Naive thymus-derived CD4-positive, alpha-beta T cell (primary cell): ENCODE measurements around the gene BACH1. TPM values are rescaled to one million over a fixed set of nuclear protein-coding genes. Genes with fewer than 3 reads are reported as not detected.
A peak's percentile ranks its signal among the peaks of the same experiment; 100 is the strongest.
"Not testable (repeated sequence)": the region's sequence is repeated elsewhere in the genome, so short reads cannot be mapped to it uniquely, and the experiment has no call there.

Experiments used
- ATAC-seq: fragments of 150-1000 bp; cut with Tn5 transposase; 2 replicates; pipeline ENCODE4 v1.10.0; 2021; ENCODE audit warnings: mild to moderate bottlenecking, moderate library complexity
- CTCF ChIA-PET: fragments of 350-600 bp; sonication (Branson Sonifier 250); formaldehyde crosslinking; loops from one replicate; lab custom pipeline; 2021; ENCODE audit warnings: antibody characterized with exemption; lab: Charles Lee
- POLR2A ChIA-PET: fragments of 350-600 bp; sonication (Branson Sonifier 250); formaldehyde crosslinking; loops from one replicate; lab custom pipeline; 2021; ENCODE audit warnings: antibody characterized with exemption, inconsistent platforms; lab: Charles Lee
- DNase-seq, 9 donors: peaks; one replicate each; pipeline versions ENCODE4 v3.0.0 to v3.0.0-alpha.2; 2020 to 2022; ENCODE audit warnings: mixed read lengths in 1 of 9
- H3K27ac ChIP-seq: one replicate; pipeline ENCODE4 v1.7.0; 2013; ENCODE audit warnings: mild to moderate bottlenecking, low read depth, low read length, moderate library complexity
- H3K27me3 ChIP-seq, 2 donors: one replicate each; pipeline ENCODE4 v1.7.0; 2013; ENCODE audit warnings: low read length in 2 of 2, mild to moderate bottlenecking in 2 of 2, moderate library complexity in 2 of 2; ENCODE audit not compliant: control insufficient read depth in 2 of 2, insufficient read depth in 2 of 2
- H3K36me3 ChIP-seq, 3 experiments: 1 replicate in 2 of 3; 2 replicates in 1 of 3; pipeline ENCODE4 v1.7.0; 2013; ENCODE audit warnings: low read length in 3 of 3, mild to moderate bottlenecking in 3 of 3, moderate library complexity in 1 of 3; ENCODE audit not compliant: insufficient read depth in 3 of 3, control insufficient read depth in 2 of 3
- H3K4me1 ChIP-seq, 2 donors: one replicate each; pipeline ENCODE4 v1.7.0; 2013; ENCODE audit warnings: low read length in 2 of 2, mild to moderate bottlenecking in 2 of 2, moderate library complexity in 1 of 2; ENCODE audit not compliant: control insufficient read depth in 2 of 2, insufficient read depth in 2 of 2
- H3K4me3 ChIP-seq: 2 replicates; pipeline ENCODE4 v1.7.0; 2013; ENCODE audit warnings: mild to moderate bottlenecking, low read length
- H3K9me3 ChIP-seq, 3 experiments: 1 replicate in 2 of 3; 2 replicates in 1 of 3; pipeline ENCODE4 v1.7.0; 2013; ENCODE audit warnings: low read length in 3 of 3; ENCODE audit not compliant: control insufficient read depth in 2 of 3
- H3K27ac Mint-ChIP-seq, 9 donors: one replicate each; pipeline ENCODE4 v1.8.0; 2020 to 2022; ENCODE audit warnings: mixed read lengths in 9 of 9, mild to moderate bottlenecking in 8 of 9, moderate library complexity in 5 of 9, inconsistent platforms in 2 of 9
- H3K27me3 Mint-ChIP-seq, 5 donors: one replicate each; pipeline ENCODE4 v1.8.0; 2021 to 2022; ENCODE audit warnings: mixed read lengths in 5 of 5, mild to moderate bottlenecking in 1 of 5
- H3K36me3 Mint-ChIP-seq, 5 donors: one replicate each; pipeline ENCODE4 v1.8.0; 2020 to 2022; ENCODE audit warnings: mixed read lengths in 5 of 5, mild to moderate bottlenecking in 3 of 5, inconsistent platforms in 1 of 5
- H3K4me1 Mint-ChIP-seq, 7 donors: one replicate each; pipeline ENCODE4 v1.8.0; 2020 to 2022; ENCODE audit warnings: mixed read lengths in 7 of 7, mild to moderate bottlenecking in 3 of 7, inconsistent platforms in 1 of 7
- H3K4me3 Mint-ChIP-seq, 10 donors: one replicate each; pipeline ENCODE4 v1.8.0; 2020 to 2022; ENCODE audit warnings: mild to moderate bottlenecking in 10 of 10, mixed read lengths in 10 of 10, moderate library complexity in 6 of 10, inconsistent platforms in 2 of 10
- H3K9me3 Mint-ChIP-seq, 11 donors: one replicate each; pipeline ENCODE4 v1.8.0; 2020 to 2022; ENCODE audit warnings: mixed read lengths in 11 of 11, mild to moderate bottlenecking in 4 of 11, inconsistent platforms in 1 of 11, moderate library complexity in 1 of 11
- intact Hi-C, 2 donors: fragments of 100-400 bp; cut with micrococcal nuclease; formaldehyde crosslinking; loops; one replicate each; pipeline ENCODE4 v1.15.1; 2023
- polyA plus RNA-seq, 2 donors: library from polyadenylated mRNA; unstranded; fragments of 300-500 nt; fragmentation: Illumina TruSeq; gene quantifications; one replicate each; pipeline ENCODE4 v1.2.3, GENCODE V29; 2021
- total RNA-seq, 6 experiments: library from RNA in 5 of 6; stranded (reverse) in 5 of 6; gene quantifications; 1 replicate in 5 of 6; 2 replicates in 1 of 6; pipeline ENCODE4 v1.2.3 and lab custom pipeline; 2021 to 2026

Gene BACH1
- total RNA-seq (10 to 100 TPM; 26.0 to 95.6 (median 45.5) TPM), polyA plus RNA-seq (10 to 100 TPM; 22.6 to 28.4 TPM), total RNA-seq (lab: John Stamatoyannopoulos, UW) (72.3 reads per million, percentile 79 among the genes with 10 or more reads in this experiment)

DNA sequence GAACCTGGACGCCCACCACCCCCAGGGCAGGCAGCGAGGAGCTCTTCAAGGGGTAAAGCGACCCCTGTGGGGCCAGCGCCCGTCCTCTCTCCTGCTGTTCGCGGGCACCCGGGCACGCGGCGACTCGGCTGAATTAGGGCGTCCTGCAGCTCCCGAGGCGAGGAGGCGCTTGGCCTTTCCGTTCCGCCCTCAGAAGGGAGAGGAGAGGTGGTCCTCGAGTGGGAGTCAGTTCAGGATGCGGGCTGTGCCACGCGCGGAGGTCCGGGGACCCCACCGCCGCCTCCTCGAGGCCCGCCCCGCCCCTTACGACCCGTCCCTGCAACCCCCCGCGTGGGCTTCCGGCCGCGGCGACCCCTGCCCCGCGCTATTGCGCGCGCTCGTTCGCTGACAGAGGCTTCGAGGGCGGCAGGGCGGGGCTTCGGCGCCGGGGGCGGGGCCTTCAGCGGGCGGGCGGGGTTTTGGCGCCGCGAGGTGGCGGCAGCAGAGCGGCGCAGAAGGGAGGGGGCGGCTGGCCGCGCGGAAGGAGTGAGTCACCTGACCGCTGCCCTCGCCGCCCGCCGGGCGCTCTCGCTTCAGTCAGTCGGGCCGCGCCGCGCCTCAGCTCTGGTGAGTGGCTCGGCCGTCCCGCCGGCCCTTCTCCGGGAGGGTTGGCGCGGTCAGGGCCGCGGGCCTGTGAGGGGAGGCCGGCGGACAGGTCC, at the start of gene BACH1:
BACH1 (plus strand) TSS at position 575 of the 698 bp plus-strand sequence. CDS start 22,359 bp downstream, outside the sequence.
- peaks cover 0 to 9% (median 8%) of the 10 kb centered on the region in 5 donors for H3K36me3 Mint-ChIP-seq
- POLR2A ChIA-PET, result interaction anchor here (0.6 to 4.9 kb wide), 8 partner anchors 9 to 274 kb away, joined by 3 to 54 read pairs (median 4); partner anchors contain the start of genes CCT8 and USP16
- H3K4me3 Mint-ChIP-seq, result peak within 1 kb of the TSS; percentile 84 to 94 (median 90)
- H3K9me3 Mint-ChIP-seq, result peaks cover 0 to 28% (median 7%) of the 10 kb centered on the region in 11 donors
- DNase-seq (peak; percentile 59 to 91 (median 76)), ATAC-seq (peak; percentile 80)
- Histone ChIP-seq H3K27me3 (no peaks in the 10 kb centered on the region), H3K9me3 (peaks cover 0 to 3% (median 0%) of the 10 kb centered on the region in 3 experiments), H3K27ac (peak within 1 kb of the TSS; percentile 86), H3K4me3 (peak within 1 kb of the TSS; percentile 71), H3K4me1 (peaks cover 4 to 47% of the 10 kb centered on the region in 2 donors), H3K36me3 (no peaks in the 10 kb centered on the region)
- intact Hi-C loops, result loop anchor here (1.0 to 10.0 kb wide), 21 partner anchors 9 to 1886 kb away; partner anchors contain the start of genes CCT8 (in 2 of the 2), LTN1 (in 2 of the 2) and USP16 (in 1 of the 2)
- peaks cover 0 to 3% (median 0%) of the 10 kb centered on the region in 5 donors for H3K27me3 Mint-ChIP-seq
- peaks cover 42 to 85% (median 74%) of the 10 kb centered on the region in 7 donors for H3K4me1 Mint-ChIP-seq
- CTCF ChIA-PET, result interaction anchor here (0.8 to 1.1 kb wide), 3 partner anchors 78 to 151 kb away, joined by 3 to 4 read pairs (median 3); no protein-coding TSS in a partner anchor
- peak within 1 kb of the TSS; percentile 71 to 91 (median 78) for H3K27ac Mint-ChIP-seq

DNA sequence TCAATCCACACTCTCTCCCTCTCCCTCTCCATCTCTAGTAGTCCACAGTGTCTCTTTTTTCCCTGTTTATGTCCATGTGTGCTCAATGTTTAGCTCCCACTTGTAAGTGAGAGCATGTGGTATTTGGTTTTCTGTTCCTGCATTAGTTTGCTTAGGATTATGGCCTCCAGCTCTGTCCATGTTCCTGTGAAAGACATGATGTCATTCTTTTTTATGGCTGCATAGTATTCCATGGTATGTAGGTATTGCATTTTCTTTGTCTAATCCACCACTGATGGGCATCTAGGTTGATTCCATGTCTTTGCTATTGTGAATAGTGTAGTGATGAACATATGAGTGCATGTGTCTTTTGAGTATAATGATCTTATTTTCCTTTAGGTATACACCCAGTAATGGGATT, 49.4 kb upstream of the BACH1 start:
- H3K4me1 ChIP-seq, H3K4me3 Mint-ChIP-seq, intact Hi-C loops, ATAC-seq, POLR2A ChIA-PET, H3K27ac Mint-ChIP-seq, DNase-seq, H3K9me3 ChIP-seq, H3K27me3 ChIP-seq, H3K4me1 Mint-ChIP-seq, H3K36me3 ChIP-seq, H3K4me3 ChIP-seq, H3K27ac ChIP-seq, CTCF ChIA-PET: not testable (repeated sequence)
- Mint-ChIP-seq H3K27me3 (peaks cover 5 to 17% (median 9%) of the 10 kb centered on the region in 5 donors), H3K9me3 (peaks cover 0 to 25% (median 15%) of the 10 kb centered on the region in 11 donors), H3K36me3 (peaks cover 0 to 12% (median 8%) of the 10 kb centered on the region in 5 donors)

DNA sequence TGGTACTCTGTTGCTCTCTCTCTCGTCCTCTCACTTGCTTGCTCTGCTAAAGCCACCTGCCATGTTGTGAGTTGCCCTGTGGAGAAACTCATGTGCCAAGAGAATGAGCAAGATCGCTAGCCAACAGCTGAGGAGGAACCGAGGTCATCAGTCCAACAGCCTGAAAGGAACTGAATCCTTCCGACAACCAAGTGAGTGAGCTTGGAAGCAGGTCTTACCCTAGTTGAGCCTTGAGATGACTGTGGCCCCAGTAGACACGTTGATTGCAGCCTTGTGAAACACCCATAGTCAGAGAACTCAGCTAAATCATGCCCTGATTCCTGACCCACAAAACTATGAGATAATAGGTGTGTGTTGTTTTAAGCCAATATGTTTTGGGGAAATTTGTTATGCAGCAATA, 48.1 kb upstream of the BACH1 start:
- H3K27ac Mint-ChIP-seq, result no peak overlapping the region
- ATAC-seq, result no peak
- Histone ChIP-seq H3K9me3 (no peaks in the 10 kb centered on the region), H3K4me1 (no peaks in the 10 kb centered on the region), H3K27ac (no peak overlapping the region), H3K4me3 (no peak overlapping the region), H3K36me3 (no peaks in the 10 kb centered on the region), H3K27me3 (no peaks in the 10 kb centered on the region)
- no peak overlapping the region for H3K4me3 Mint-ChIP-seq
- CTCF ChIA-PET, result no interaction called here
- H3K27me3 Mint-ChIP-seq, result peaks cover 5 to 17% (median 9%) of the 10 kb centered on the region in 5 donors
- H3K4me1 Mint-ChIP-seq, result peaks cover 0 to under 1% (median 0%) of the 10 kb centered on the region in 7 donors
- intact Hi-C loops, result no loop called here
- no peak for DNase-seq
- peaks cover 2 to 35% (median 20%) of the 10 kb centered on the region in 11 donors for H3K9me3 Mint-ChIP-seq
- H3K36me3 Mint-ChIP-seq, result peaks cover 0 to 15% (median 8%) of the 10 kb centered on the region in 5 donors
- POLR2A ChIA-PET, result no interaction called here

DNA sequence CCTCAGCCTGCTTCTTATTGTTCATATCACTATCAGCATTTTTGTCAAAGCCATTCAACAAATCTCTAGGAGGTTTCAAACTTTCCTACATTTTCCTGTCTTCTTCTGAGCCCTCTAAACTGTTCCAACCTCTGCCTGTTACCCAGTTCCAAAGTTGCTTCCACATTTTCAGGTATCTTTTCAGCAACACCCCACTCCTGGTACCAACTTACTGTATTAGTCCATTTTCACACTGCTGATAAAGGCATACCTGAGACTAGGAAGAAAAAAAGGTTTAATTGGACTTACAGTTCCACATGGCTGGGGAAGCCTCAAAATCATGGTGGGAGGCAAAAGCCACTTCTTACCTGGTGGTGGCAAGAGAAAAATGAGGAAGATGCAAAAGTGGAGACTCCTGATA, 44.9 kb upstream of the BACH1 start:
- DNase-seq, H3K4me1 ChIP-seq, ATAC-seq, CTCF ChIA-PET, H3K36me3 ChIP-seq, H3K4me1 Mint-ChIP-seq, H3K4me3 Mint-ChIP-seq, H3K27ac Mint-ChIP-seq, intact Hi-C loops, H3K27ac ChIP-seq, H3K9me3 ChIP-seq, H3K4me3 ChIP-seq, H3K27me3 ChIP-seq: not testable (repeated sequence)
- H3K27me3 Mint-ChIP-seq, result peaks cover 5 to 22% (median 13%) of the 10 kb centered on the region in 5 donors
- peaks cover 0 to 15% (median 8%) of the 10 kb centered on the region in 5 donors for H3K36me3 Mint-ChIP-seq
- peaks cover 9 to 41% (median 23%) of the 10 kb centered on the region in 11 donors for H3K9me3 Mint-ChIP-seq
- POLR2A ChIA-PET, result interaction anchor here (0.8 kb wide), 1 partner anchor 700 kb away, joined by 3 read pairs; no protein-coding TSS in a partner anchor

DNA sequence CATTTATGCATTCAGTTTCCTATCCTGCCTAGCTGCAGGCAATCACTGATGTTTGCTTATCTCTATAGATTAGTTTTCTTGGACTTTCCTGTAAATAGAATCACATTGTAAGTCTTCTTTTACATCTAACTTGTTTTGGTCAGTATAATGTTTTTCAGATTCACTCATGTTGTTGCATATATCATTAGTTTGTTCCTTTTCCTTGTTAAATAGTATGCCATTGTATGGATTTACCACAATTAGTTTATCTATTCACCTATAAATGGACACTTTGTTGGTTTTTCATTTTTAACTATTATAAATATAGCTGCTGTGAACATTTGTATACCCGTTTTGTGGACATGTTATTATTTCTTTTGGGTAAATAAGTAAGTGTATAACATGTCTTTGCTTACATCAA, 44.2 kb upstream of the BACH1 start:
- POLR2A ChIA-PET, result no interaction called here
- H3K4me1 Mint-ChIP-seq, result no peaks in the 10 kb centered on the region
- peaks cover 5 to 21% (median 13%) of the 10 kb centered on the region in 5 donors for H3K27me3 Mint-ChIP-seq
- CTCF ChIA-PET, result no interaction called here
- Histone ChIP-seq H3K9me3 (no peaks in the 10 kb centered on the region), H3K4me3 (no peak overlapping the region), H3K4me1 (no peaks in the 10 kb centered on the region), H3K27ac (no peak overlapping the region), H3K27me3 (no peaks in the 10 kb centered on the region), H3K36me3 (no peaks in the 10 kb centered on the region)
- DNase-seq (no peak), ATAC-seq (no peak)
- H3K36me3 Mint-ChIP-seq, result peaks cover 0 to 13% (median 8%) of the 10 kb centered on the region in 5 donors
- H3K9me3 Mint-ChIP-seq, result peaks cover 9 to 41% (median 23%) of the 10 kb centered on the region in 11 donors
- H3K4me3 Mint-ChIP-seq, result no peak overlapping the region
- intact Hi-C loops, result no loop called here
- no peak overlapping the region for H3K27ac Mint-ChIP-seq

DNA sequence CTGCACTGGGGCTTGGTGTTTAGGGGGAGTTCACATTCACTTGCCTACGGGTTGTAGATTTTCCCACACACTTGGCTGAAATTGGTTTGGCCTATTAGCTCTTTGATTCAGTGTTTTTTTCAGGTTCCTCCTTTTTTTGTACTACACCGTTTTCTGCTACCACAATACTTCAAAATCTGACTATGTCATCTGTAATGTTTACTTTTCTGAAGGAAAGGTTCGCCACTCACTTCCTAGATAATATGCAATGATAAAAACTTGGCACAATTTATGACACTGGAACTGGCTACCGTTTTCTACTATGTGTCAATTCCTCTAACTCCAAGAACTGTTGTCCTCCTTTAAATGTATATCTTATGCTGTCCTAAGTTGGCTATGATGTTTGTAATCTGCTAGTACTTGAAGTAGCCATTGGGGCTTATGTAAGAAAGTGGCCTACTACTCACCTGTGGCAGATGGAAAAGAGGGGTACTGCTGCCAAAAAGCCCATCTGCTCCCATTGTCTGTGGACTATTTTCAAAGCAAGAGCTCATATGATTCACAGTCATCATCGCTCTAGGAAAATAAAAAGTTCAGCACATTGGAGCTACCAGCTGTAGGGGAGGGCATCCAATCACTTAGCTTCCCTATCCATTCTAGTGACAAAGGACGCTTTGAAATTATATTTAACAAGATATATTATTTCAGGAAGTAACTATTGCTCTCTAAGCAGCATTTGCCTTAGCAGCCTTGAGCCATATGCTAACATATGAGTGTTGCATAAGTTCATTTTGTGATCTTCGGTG, 42.4 kb upstream of the BACH1 start:
- ChIA-PET CTCF (no interaction called here), POLR2A (no interaction called here)
- no peaks in the 10 kb centered on the region for H3K4me1 Mint-ChIP-seq
- no peaks in the 10 kb centered on the region for H3K36me3 ChIP-seq
- no peak overlapping the region for H3K4me3 Mint-ChIP-seq
- no peak overlapping the region for H3K27ac Mint-ChIP-seq
- H3K27me3 ChIP-seq, result no peaks in the 10 kb centered on the region
- H3K27ac ChIP-seq, result no peak overlapping the region
- peaks cover 0 to 13% (median 8%) of the 10 kb centered on the region in 5 donors for H3K36me3 Mint-ChIP-seq
- H3K4me3 ChIP-seq, result no peak overlapping the region
- no peak for ATAC-seq
- peaks cover 8 to 41% (median 22%) of the 10 kb centered on the region in 11 donors for H3K9me3 Mint-ChIP-seq
- DNase-seq, result no peak
- H3K9me3 ChIP-seq, result no peaks in the 10 kb centered on the region
- intact Hi-C loops, result no loop called here
- H3K27me3 Mint-ChIP-seq, result peaks cover under 1 to 21% (median 9%) of the 10 kb centered on the region in 5 donors
- no peaks in the 10 kb centered on the region for H3K4me1 ChIP-seq
